WTC11 (cell line): ENCODE measurements around the gene MAPT. TPM values are rescaled to one million over a fixed set of nuclear protein-coding genes. Genes with fewer than 3 reads are reported as not detected.

Experiments used
- ATAC-seq: fragments of 200-7000 bp; cut with Tn5 transposase; 2 replicates; pipeline ENCODE4 v1.10.0; 2021; ENCODE audit warnings: mild to moderate bottlenecking, moderate library complexity
- CTCF ChIA-PET: fragments of 300-600 bp; sonication (Branson Sonifier 250); formaldehyde crosslinking; loops from one replicate; lab custom pipeline; 2021; ENCODE audit warnings: antibody characterized with exemption; lab: Charles Lee
- POLR2A ChIA-PET: fragments of 350-600 bp; sonication (Branson Sonifier 250); formaldehyde crosslinking; loops from one replicate; lab custom pipeline; 2021; ENCODE audit warnings: antibody characterized with exemption; lab: Charles Lee
- DNase-seq: peaks from one replicate; pipeline ENCODE4 v3.0.0; 2021; ENCODE audit warnings: low spot score
- H3K27ac Mint-ChIP-seq: 2 replicates; pipeline ENCODE4 v1.8.0; 2021; ENCODE audit warnings: mixed read lengths
- H3K27me3 Mint-ChIP-seq: 2 replicates; pipeline ENCODE4 v1.8.0; 2021; ENCODE audit warnings: low read depth, mild to moderate bottlenecking, moderate library complexity, mixed read lengths
- H3K36me3 Mint-ChIP-seq: 2 replicates; pipeline ENCODE4 v1.8.0; 2021; ENCODE audit warnings: mixed read lengths
- H3K4me1 Mint-ChIP-seq: 2 replicates; pipeline ENCODE4 v1.8.0; 2022; ENCODE audit warnings: mixed read lengths
- H3K4me3 Mint-ChIP-seq: 2 replicates; pipeline ENCODE4 v1.8.0; 2021; ENCODE audit warnings: mild to moderate bottlenecking, moderate library complexity, mixed read lengths
- H3K9me3 Mint-ChIP-seq: 2 replicates; pipeline ENCODE4 v1.8.0; 2021; ENCODE audit warnings: mixed read lengths
- ATF1 ChIP-seq: sonication (generic); formaldehyde crosslinking; IDR thresholded peaks from 2 replicates; pipeline ENCODE4 v1.8.1; 2023; ENCODE audit warnings: mild to moderate bottlenecking, moderate library complexity, missing genetic modification reagents
- CBFB ChIP-seq: sonication (generic); formaldehyde crosslinking; IDR thresholded peaks from 2 replicates; pipeline ENCODE4 v1.8.1; 2022; ENCODE audit warnings: mild to moderate bottlenecking, low read depth, missing genetic modification reagents
- ETV6 ChIP-seq: sonication (generic); formaldehyde crosslinking; IDR thresholded peaks from 2 replicates; pipeline ENCODE4 v1.8.1; 2022; ENCODE audit warnings: mild to moderate bottlenecking, missing genetic modification reagents
- FOXJ3 ChIP-seq: sonication (generic); formaldehyde crosslinking; IDR thresholded peaks from 2 replicates; pipeline ENCODE4 v1.9.0; 2021; ENCODE audit warnings: missing genetic modification reagents, mild to moderate bottlenecking, borderline replicate concordance
- GTF2I ChIP-seq: fragments of 250-450 bp; sonication (Bioruptor Pico); conservative IDR thresholded peaks from 2 replicates; pipeline ENCODE4 v1.4.0; 2021; ENCODE audit warnings: mild to moderate bottlenecking
- KAT7 ChIP-seq: sonication (generic); formaldehyde crosslinking; IDR thresholded peaks from 2 replicates; pipeline ENCODE4 v1.8.1; 2023; ENCODE audit warnings: missing genetic modification reagents, mild to moderate bottlenecking, borderline replicate concordance
- PRRX2 ChIP-seq: fragments of 250-450 bp; sonication (Bioruptor Pico); IDR thresholded peaks from 2 replicates; pipeline ENCODE4 v1.8.0; 2021; ENCODE audit warnings: mild to moderate bottlenecking
- RELA ChIP-seq: sonication (generic); formaldehyde crosslinking; IDR thresholded peaks from 2 replicates; pipeline ENCODE4 v1.8.1; 2022; ENCODE audit warnings: missing genetic modification reagents, mild to moderate bottlenecking, borderline replicate concordance
- SP1 ChIP-seq: sonication (generic); formaldehyde crosslinking; conservative IDR thresholded peaks from 2 replicates; pipeline ENCODE4 v1.8.1; 2022; ENCODE audit warnings: missing genetic modification reagents
- TEAD4 ChIP-seq: sonication (generic); formaldehyde crosslinking; IDR thresholded peaks from 2 replicates; pipeline ENCODE4 v1.8.0; 2022; ENCODE audit warnings: mild to moderate bottlenecking, missing genetic modification reagents
- ZNF138 ChIP-seq: sonication (generic); formaldehyde crosslinking; conservative IDR thresholded peaks from 2 replicates; pipeline ENCODE4 v1.8.1; 2022; ENCODE audit warnings: mild to moderate bottlenecking, moderate library complexity, missing genetic modification reagents
- ZNF396 ChIP-seq: fragments of 250-450 bp; sonication (Bioruptor Pico); IDR thresholded peaks from 2 replicates; pipeline ENCODE4 v1.8.0; 2021; ENCODE audit warnings: mild to moderate bottlenecking, moderate library complexity, borderline replicate concordance
- ZNF416 ChIP-seq: fragments of 250-450 bp; sonication (Bioruptor Pico); IDR thresholded peaks from 2 replicates; pipeline ENCODE4 v1.9.0; 2021; ENCODE audit warnings: mild to moderate bottlenecking, inconsistent platforms
- ZNF532 ChIP-seq: fragments of 250-450 bp; sonication (Bioruptor Pico); IDR thresholded peaks from 2 replicates; pipeline ENCODE4 v1.9.0; 2021; ENCODE audit warnings: mild to moderate bottlenecking, borderline replicate concordance
- total RNA-seq: library from RNA; stranded (reverse); gene quantifications from 3 replicates; pipeline ENCODE4 v1.2.3, GENCODE V29; 2021
- TF ChIP-seq, protein P1 (sequence below): fragments of 250-450 bp; sonication (Bioruptor Pico); IDR thresholded peaks from 2 replicates; pipeline ENCODE4 v2.1.2; 2022; ENCODE audit warnings: mild to moderate bottlenecking, moderate library complexity
- TF ChIP-seq, protein P2 (sequence below): fragments of 250-450 bp; sonication (Bioruptor Pico); IDR thresholded peaks from 2 replicates; pipeline ENCODE4 v1.8.0; 2021; ENCODE audit warnings: mild to moderate bottlenecking
- TF ChIP-seq, protein P3 (sequence below): sonication (generic); formaldehyde crosslinking; IDR thresholded peaks from 2 replicates; pipeline ENCODE4 v1.8.1; 2023; ENCODE audit warnings: mild to moderate bottlenecking, missing genetic modification reagents, borderline replicate concordance

Gene MAPT
- total RNA-seq, 1 experiment from 2014 or later: 2.2 TPM

DNA sequence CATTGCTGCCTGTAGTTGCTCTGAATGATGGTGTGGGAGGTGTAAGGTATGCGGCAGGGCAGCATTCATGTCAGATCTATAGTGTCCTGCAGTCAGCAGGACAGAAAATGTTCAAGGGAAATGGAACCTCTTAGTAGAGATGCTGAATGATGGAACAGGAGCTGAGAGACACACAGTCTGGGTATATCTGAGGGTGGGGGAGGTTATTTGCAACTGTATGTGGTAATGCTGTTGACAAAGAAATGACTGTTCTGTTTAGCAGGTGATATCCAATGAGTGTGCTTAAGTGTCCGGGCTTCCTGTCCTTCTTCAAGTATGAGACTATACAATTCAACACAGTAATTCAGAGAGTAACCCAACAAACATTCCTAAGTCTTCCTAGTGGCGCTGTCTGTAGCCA, 151.3 kb downstream of the MAPT start:
- DNase-seq: no peak
- H3K9me3 Mint-ChIP-seq: no peaks in the 10 kb centered on the region
- POLR2A ChIA-PET: interaction anchor here (0.5 to 0.7 kb wide), 3 partner anchors 14 to 1599 kb away, joined by 4 to 7 read pairs (median 5); no protein-coding TSS in a partner anchor
- CTCF ChIA-PET: interaction anchor here (0.8 to 2.6 kb wide), 8 partner anchors 8 to 167 kb away, joined by 3 to 40 read pairs (median 11); no protein-coding TSS in a partner anchor
- H3K4me3 Mint-ChIP-seq: no peak overlapping the region
- TF ChIP-seq ZNF396: no peak
- TF ChIP-seq, protein P1, sequence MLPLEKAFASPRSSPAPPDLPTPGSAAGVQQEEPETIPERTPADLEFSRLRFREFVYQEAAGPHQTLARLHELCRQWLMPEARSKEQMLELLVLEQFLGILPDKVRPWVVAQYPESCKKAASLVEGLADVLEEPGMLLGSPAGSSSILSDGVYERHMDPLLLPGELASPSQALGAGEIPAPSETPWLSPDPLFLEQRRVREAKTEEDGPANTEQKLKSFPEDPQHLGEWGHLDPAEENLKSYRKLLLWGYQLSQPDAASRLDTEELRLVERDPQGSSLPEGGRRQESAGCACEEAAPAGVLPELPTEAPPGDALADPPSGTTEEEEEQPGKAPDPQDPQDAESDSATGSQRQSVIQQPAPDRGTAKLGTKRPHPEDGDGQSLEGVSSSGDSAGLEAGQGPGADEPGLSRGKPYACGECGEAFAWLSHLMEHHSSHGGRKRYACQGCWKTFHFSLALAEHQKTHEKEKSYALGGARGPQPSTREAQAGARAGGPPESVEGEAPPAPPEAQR (CRISPR knock-in tag): no peak
- TF ChIP-seq TEAD4 (CRISPR knock-in tag): no peak
- TF ChIP-seq, protein P2, sequence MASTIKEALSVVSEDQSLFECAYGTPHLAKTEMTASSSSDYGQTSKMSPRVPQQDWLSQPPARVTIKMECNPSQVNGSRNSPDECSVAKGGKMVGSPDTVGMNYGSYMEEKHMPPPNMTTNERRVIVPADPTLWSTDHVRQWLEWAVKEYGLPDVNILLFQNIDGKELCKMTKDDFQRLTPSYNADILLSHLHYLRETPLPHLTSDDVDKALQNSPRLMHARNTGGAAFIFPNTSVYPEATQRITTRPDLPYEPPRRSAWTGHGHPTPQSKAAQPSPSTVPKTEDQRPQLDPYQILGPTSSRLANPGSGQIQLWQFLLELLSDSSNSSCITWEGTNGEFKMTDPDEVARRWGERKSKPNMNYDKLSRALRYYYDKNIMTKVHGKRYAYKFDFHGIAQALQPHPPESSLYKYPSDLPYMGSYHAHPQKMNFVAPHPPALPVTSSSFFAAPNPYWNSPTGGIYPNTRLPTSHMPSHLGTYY (CRISPR knock-in tag): no peak
- TF ChIP-seq ATF1 (CRISPR knock-in tag): no peak
- no peak for TF ChIP-seq CBFB (CRISPR knock-in tag)
- TF ChIP-seq ETV6 (CRISPR knock-in tag): no peak
- no peak for TF ChIP-seq RELA
- no peak for TF ChIP-seq FOXJ3 (CRISPR knock-in tag)
- TF ChIP-seq, protein P3, sequence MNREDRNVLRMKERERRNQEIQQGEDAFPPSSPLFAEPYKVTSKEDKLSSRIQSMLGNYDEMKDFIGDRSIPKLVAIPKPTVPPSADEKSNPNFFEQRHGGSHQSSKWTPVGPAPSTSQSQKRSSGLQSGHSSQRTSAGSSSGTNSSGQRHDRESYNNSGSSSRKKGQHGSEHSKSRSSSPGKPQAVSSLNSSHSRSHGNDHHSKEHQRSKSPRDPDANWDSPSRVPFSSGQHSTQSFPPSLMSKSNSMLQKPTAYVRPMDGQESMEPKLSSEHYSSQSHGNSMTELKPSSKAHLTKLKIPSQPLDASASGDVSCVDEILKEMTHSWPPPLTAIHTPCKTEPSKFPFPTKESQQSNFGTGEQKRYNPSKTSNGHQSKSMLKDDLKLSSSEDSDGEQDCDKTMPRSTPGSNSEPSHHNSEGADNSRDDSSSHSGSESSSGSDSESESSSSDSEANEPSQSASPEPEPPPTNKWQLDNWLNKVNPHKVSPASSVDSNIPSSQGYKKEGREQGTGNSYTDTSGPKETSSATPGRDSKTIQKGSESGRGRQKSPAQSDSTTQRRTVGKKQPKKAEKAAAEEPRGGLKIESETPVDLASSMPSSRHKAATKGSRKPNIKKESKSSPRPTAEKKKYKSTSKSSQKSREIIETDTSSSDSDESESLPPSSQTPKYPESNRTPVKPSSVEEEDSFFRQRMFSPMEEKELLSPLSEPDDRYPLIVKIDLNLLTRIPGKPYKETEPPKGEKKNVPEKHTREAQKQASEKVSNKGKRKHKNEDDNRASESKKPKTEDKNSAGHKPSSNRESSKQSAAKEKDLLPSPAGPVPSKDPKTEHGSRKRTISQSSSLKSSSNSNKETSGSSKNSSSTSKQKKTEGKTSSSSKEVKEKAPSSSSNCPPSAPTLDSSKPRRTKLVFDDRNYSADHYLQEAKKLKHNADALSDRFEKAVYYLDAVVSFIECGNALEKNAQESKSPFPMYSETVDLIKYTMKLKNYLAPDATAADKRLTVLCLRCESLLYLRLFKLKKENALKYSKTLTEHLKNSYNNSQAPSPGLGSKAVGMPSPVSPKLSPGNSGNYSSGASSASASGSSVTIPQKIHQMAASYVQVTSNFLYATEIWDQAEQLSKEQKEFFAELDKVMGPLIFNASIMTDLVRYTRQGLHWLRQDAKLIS (CRISPR knock-in tag): no peak
- no peak for TF ChIP-seq ZNF138
- no peak for TF ChIP-seq SP1 (CRISPR knock-in tag)
- TF ChIP-seq ZNF416 (CRISPR knock-in tag): no peak
- TF ChIP-seq ZNF532 (CRISPR knock-in tag): no peak
- no peak for TF ChIP-seq PRRX2 (CRISPR knock-in tag)
- no peak for TF ChIP-seq GTF2I (CRISPR knock-in tag)
- no peak for TF ChIP-seq KAT7 (CRISPR knock-in tag)
- TF ChIP-seq, all 79 proteins: peak for 0
- Mint-ChIP-seq H3K4me1 (peaks cover 11% of the 10 kb centered on the region), H3K36me3 (peaks cover 56% of the 10 kb centered on the region), H3K27me3 (no peaks in the 10 kb centered on the region), H3K27ac (peak overlapping the region; percentile 28; the same call in 1 of the 2 replicates)
- ATAC-seq: no peak
